Posterior cingulate gyrus (tissue), 11 donors: ENCODE results near the gene ABCC4.

Source experiments
- DNase-seq, 10 donors: peaks; one replicate each; pipeline versions ENCODE4 v3.0.0 to v3.0.0-alpha.2; 2020 to 2021; ENCODE audit warnings: mixed read lengths in 3 of 10
- intact Hi-C: fragments of 100-400 bp; cut with DNase I; formaldehyde crosslinking; loops from one replicate; pipeline ENCODE4 v1.15.1; 2023

Gene ABCC4

GRCh38 chr13:95138876-95139585 lies 162.2 kb downstream of the ABCC4 start:
- DNase-seq, result no peak
- intact Hi-C loops, result no loop called here

- DNase-seq, result no peak
- intact Hi-C loops, result no loop called here
Measured at GRCh38 chr13:95137096-95137495, 164.2 kb downstream of the ABCC4 start.

GRCh38 chr13:95136638-95137037 lies 164.6 kb downstream of the ABCC4 start:
- intact Hi-C loops, result no loop called here
- DNase-seq, result no peak

- no peak for DNase-seq
- intact Hi-C loops, result no loop called here
Measured at GRCh38 chr13:95133498-95133897, 167.8 kb downstream of the ABCC4 start.

GRCh38 chr13:95129004-95129403 lies 172.2 kb downstream of the ABCC4 start:
- no peak for DNase-seq
- intact Hi-C loops, result no loop called here

- DNase-seq, result no peak
- intact Hi-C loops, result no loop called here
Measured at GRCh38 chr13:95128045-95128643, 173.1 kb downstream of the ABCC4 start.

GRCh38 chr13:95124959-95125358 lies 176.3 kb downstream of the ABCC4 start:
- intact Hi-C loops, result no loop called here
- no peak for DNase-seq

GRCh38 chr13:95123726-95124125 lies 177.5 kb downstream of the ABCC4 start:
- no peak for DNase-seq

GRCh38 chr13:95122063-95122462 lies 179.2 kb downstream of the ABCC4 start:
- no peak for DNase-seq
- intact Hi-C loops, result no loop called here

More at GRCh38 chr13:95123726-95124125, 177.5 kb downstream of the ABCC4 start:
- intact Hi-C loops, result no loop called here

- no peak for DNase-seq
- intact Hi-C loops, result no loop called here
Measured at GRCh38 chr13:95121516-95121915, 179.7 kb downstream of the ABCC4 start.

- intact Hi-C loops, result no loop called here
- DNase-seq, result no peak
Measured at GRCh38 chr13:95120650-95121049, 180.6 kb downstream of the ABCC4 start.

GRCh38 chr13:95118541-95119324 lies 182.5 kb downstream of the ABCC4 start:
- intact Hi-C loops, result no loop called here
- no peak for DNase-seq

- intact Hi-C loops, result no loop called here
- no peak for DNase-seq
Measured at GRCh38 chr13:95117092-95117491, 184.2 kb downstream of the ABCC4 start.

GRCh38 chr13:95115525-95115924 lies 185.7 kb downstream of the ABCC4 start:
- no peak for DNase-seq

GRCh38 chr13:95113601-95114000 lies 187.7 kb downstream of the ABCC4 start:
- DNase-seq, result no peak
- intact Hi-C loops, result no loop called here

More at GRCh38 chr13:95115525-95115924, 185.7 kb downstream of the ABCC4 start:
- intact Hi-C loops, result no loop called here

- DNase-seq, result no peak
- intact Hi-C loops, result no loop called here
Measured at GRCh38 chr13:95112883-95113282, 188.4 kb downstream of the ABCC4 start.

- no peak for DNase-seq
- intact Hi-C loops, result no loop called here
Measured at GRCh38 chr13:95111608-95112007, 189.6 kb downstream of the ABCC4 start.

- intact Hi-C loops, result no loop called here
- no peak for DNase-seq
Measured at GRCh38 chr13:95106562-95106961, 194.7 kb downstream of the ABCC4 start.

GRCh38 chr13:95100525-95101433 lies 200.5 kb downstream of the ABCC4 start:
- DNase-seq, result no peak

GRCh38 chr13:95099541-95099940 lies 201.7 kb downstream of the ABCC4 start:
- intact Hi-C loops, result no loop called here

More at GRCh38 chr13:95100525-95101433, 200.5 kb downstream of the ABCC4 start:
- intact Hi-C loops, result no loop called here

More at GRCh38 chr13:95099541-95099940, 201.7 kb downstream of the ABCC4 start:
- DNase-seq, result no peak
